H1 (cell line): Measurements from ENCODE around the gene MRPS27. TPM values are rescaled to one million over a fixed set of nuclear protein-coding genes. Genes with fewer than 3 reads are reported as not detected.

ENCODE experiments used
- ATF2 ChIP-seq: IDR thresholded peaks from 2 replicates; pipeline ENCODE4 v1.6.1; 2012; ENCODE audit warnings: low read length, inconsistent platforms
- BCL11A ChIP-seq, 2 experiments: IDR thresholded peaks; one replicate each; pipeline ENCODE4 v1.6.1; 2011; ENCODE audit warnings: low read depth in 2 of 2, low read length in 2 of 2, mild to moderate bottlenecking in 2 of 2
- CHD7 ChIP-seq: fragments of 300-600 bp; sonication (generic); IDR thresholded peaks from 2 replicates; pipeline ENCODE4 v1.7.1; 2012; ENCODE audit warnings: low read length, moderate library complexity, mild to moderate bottlenecking, inconsistent platforms; ENCODE audit not compliant: insufficient replicate concordance
- KDM5A ChIP-seq: fragments of 200-600 bp; IDR thresholded peaks from 2 replicates; pipeline ENCODE4 v1.7.1; 2012; ENCODE audit warnings: mild to moderate bottlenecking, low read length, inconsistent platforms, mixed read lengths
- RAD21 ChIP-seq, 2 experiments: IDR thresholded peaks in 1 of 2; conservative IDR thresholded peaks in 1 of 2; 2 replicates each; pipeline ENCODE4 v1.6.1; 2011; ENCODE audit warnings: low read depth in 2 of 2, low read length in 2 of 2, improper control_type of control experiment in 1 of 2, inconsistent platforms in 1 of 2, mild to moderate bottlenecking in 1 of 2, moderate library complexity in 1 of 2
- TAF1 ChIP-seq: IDR thresholded peaks from 2 replicates; pipeline ENCODE4 v1.6.1; 2011; ENCODE audit warnings: mild to moderate bottlenecking, low read depth, low read length
- TBP ChIP-seq: IDR thresholded peaks from 2 replicates; pipeline ENCODE4 v1.6.1; 2011; ENCODE audit warnings: low read depth, low read length, improper control_type of control experiment
- USF2 ChIP-seq: IDR thresholded peaks from 2 replicates; pipeline ENCODE4 v1.6.1; 2011; ENCODE audit warnings: low read length, improper control_type of control experiment
- polyA plus RNA-seq, 7 experiments: library from polyadenylated mRNA; depleted of rRNA in 3 of 7; stranded (reverse) in 5 of 7; unstranded in 2 of 7; fragments of >200 nt in 5 of 7; fragments of 200-250 nt in 2 of 7; gene quantifications; 1 replicate in 5 of 7; 2 replicates in 1 of 7; 4 replicates in 1 of 7; pipeline versions ENCODE4 v1.2.1 to v1.2.3, GENCODE V29; 2011 to 2013; ENCODE audit warnings: missing spikeins in 2 of 7, mixed read lengths in 2 of 7
- total RNA-seq: library from RNA; stranded (reverse); fragmentation: NEBNext Ultra II Directional; extraction: Animal tissue kit (Norgen Biotek cat#: 25700); gene quantifications from 2 replicates; pipeline ENCODE4 v1.2.1, GENCODE V29; 2021

Gene MRPS27
- total and polyA plus RNA-seq, 2 of the 8 experiments (the other 6 are each of a cell fraction or from before 2014, with no cell fraction given): 93.2 to 102 TPM

- no peak for TF ChIP-seq CHD7
- no peak for TF ChIP-seq TAF1
- no peak for TF ChIP-seq TBP
- TF ChIP-seq KDM5A: no peak
- TF ChIP-seq USF2: no peak
- no peak for TF ChIP-seq RAD21 (IDR thresholded peaks at IDR 0.05 in 1 of 2, conservative IDR thresholded peaks at IDR 0.05 in 1 of 2; ENCODE audit: low read depth in 2 of 2, low read length in 2 of 2)
- TF ChIP-seq ATF2: no peak
- no peak for TF ChIP-seq BCL11A (IDR thresholded peaks at IDR 0.05; ENCODE audit: low read depth in 2 of 2, low read length in 2 of 2)
Measured at GRCh38 chr5:72232838-72233237, 87.2 kb downstream of the MRPS27 start (continued).
